ENCODE data around the gene KCNG4. TPM values are rescaled to one million over a fixed set of nuclear protein-coding genes. Genes with fewer than 3 reads are reported as not detected.
"Not testable (repeated sequence)": the region's sequence is repeated elsewhere in the genome, so short reads cannot be mapped to it uniquely, and the experiment has no call there.

Gene KCNG4
- total and polyA plus RNA-seq, 8 donors: 0.02 TPM; not detected in 7

DNA sequence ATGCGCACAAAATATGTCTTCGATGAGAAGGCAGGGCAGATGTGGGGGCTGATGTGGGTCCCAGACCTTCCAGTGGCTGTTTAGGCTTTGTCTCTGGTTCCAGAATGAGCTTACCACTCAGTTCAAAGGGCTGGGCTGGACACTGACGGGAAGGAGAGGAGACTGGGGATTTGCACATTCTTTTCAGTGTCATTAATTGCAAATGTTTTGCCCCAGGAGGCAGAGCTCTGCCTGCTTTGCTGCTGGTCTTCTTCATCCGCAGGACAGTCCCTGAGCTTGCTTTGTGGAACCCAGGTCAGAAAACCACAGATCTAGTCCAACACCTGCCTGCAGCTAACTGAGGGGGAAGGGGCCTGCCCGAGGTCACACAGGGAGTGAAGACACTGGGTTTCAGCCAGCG lies 20.9 kb downstream of the KCNG4 start:
- TF ChIP-seq, protein P1, sequence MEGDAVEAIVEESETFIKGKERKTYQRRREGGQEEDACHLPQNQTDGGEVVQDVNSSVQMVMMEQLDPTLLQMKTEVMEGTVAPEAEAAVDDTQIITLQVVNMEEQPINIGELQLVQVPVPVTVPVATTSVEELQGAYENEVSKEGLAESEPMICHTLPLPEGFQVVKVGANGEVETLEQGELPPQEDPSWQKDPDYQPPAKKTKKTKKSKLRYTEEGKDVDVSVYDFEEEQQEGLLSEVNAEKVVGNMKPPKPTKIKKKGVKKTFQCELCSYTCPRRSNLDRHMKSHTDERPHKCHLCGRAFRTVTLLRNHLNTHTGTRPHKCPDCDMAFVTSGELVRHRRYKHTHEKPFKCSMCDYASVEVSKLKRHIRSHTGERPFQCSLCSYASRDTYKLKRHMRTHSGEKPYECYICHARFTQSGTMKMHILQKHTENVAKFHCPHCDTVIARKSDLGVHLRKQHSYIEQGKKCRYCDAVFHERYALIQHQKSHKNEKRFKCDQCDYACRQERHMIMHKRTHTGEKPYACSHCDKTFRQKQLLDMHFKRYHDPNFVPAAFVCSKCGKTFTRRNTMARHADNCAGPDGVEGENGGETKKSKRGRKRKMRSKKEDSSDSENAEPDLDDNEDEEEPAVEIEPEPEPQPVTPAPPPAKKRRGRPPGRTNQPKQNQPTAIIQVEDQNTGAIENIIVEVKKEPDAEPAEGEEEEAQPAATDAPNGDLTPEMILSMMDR (IDR thresholded peaks at IDR 0.05): no peak
- intact Hi-C loops (cut with DNase I): no loop called here
- DNase-seq (no peak), FAIRE-seq (no peak), ATAC-seq (no peak)
- WGBS, 2 donors: 52 to 69% methylated on average over 6 of the region's 6 CpGs
- Histone ChIP-seq H3K9me3 (no peaks in the 10 kb centered on the region), H3K4me3 (no peak overlapping the region), H3K27ac (no peak overlapping the region), H3K36me3 (no peaks in the 10 kb centered on the region), H3K27me3 (no peaks in the 10 kb centered on the region), H3K4me1 (no peaks in the 10 kb centered on the region)

DNA sequence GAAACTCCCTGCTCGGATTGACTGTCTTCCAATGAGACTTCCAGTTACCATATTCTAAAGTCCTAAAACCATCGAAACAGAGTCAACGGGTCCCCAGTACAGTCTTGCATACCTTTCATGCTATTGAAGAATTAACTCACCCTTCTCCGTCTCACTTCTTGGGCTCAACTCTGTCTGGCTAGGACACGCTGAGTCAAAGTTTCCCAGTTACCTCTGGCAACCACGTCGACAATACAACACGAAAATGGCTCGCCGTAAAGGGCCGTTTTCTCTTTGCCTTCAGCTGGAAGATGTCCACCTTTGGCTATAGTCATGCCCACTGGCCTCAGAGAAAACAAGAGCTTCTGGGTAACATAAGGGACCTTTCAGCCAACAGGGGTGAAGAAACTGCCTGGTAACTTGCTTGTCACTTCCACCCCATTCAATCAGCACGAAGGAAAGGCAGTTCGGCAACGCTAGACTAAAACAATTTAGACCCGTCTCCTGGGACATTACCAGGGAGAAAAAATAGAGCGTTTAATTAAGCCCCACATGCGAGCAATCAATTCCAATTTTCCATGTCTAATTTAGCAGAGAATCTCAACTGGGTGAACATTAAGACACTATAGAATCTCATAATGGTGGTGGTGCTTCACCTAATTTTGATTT lies 21.5 kb downstream of the KCNG4 start:
- H3K27me3 ChIP-seq: no peaks in the 10 kb centered on the region
- no peak for FAIRE-seq
- no peaks in the 10 kb centered on the region for H3K9me3 ChIP-seq
- 64 to 75% methylated on average over 17 of the region's 17 CpGs for WGBS, 2 donors
- DNase-seq: no peak
- ATAC-seq: no peak
- intact Hi-C loops (cut with DNase I): no loop called here
- H3K4me3 ChIP-seq: no peak overlapping the region
- H3K4me1 ChIP-seq: no peaks in the 10 kb centered on the region
- H3K36me3 ChIP-seq: no peaks in the 10 kb centered on the region
- TF ChIP-seq, protein P1 (IDR thresholded peaks at IDR 0.05): no peak
- no peak overlapping the region for H3K27ac ChIP-seq

DNA sequence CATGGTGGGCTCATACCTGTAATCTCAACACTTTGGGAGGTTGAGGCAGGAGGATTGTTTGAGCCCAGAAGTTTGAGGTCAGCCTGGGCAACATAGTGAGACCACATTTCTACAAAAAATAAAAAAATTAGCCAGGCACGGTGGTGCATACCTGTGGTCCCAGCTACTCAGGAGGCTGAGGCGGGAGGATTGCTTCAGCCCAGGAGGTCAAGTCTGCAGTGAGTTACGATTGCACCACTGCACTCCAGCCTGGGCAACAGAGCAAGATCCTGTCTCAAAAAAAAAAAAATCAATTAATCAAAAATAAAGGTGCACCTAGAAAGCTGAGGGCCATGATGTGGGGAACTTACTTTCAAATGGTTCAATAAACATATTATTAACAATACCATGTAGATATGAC lies 23.7 kb downstream of the KCNG4 start:
- DNase-seq; intact Hi-C loops (cut with DNase I): not testable (repeated sequence)

GRCh38 chr16:84215531-84215930 lies 24.3 kb downstream of the KCNG4 start:
- WGBS, 2 donors: 62 to 76% methylated on average over 5 of the region's 5 CpGs
- H3K27ac ChIP-seq: no peak overlapping the region
- H3K27me3 ChIP-seq: no peaks in the 10 kb centered on the region
- FAIRE-seq: no peak
- no peaks in the 10 kb centered on the region for H3K4me1 ChIP-seq
- ATAC-seq: no peak
- no peaks in the 10 kb centered on the region for H3K36me3 ChIP-seq
- no peak overlapping the region for H3K4me3 ChIP-seq
- intact Hi-C loops (cut with DNase I): no loop called here
- TF ChIP-seq, protein P1 (IDR thresholded peaks at IDR 0.05): no peak
- no peaks in the 10 kb centered on the region for H3K9me3 ChIP-seq
- no peak for DNase-seq

More for the DNA sequence above, 23.7 kb downstream of the KCNG4 start:
- H3K36me3 ChIP-seq, H3K4me3 ChIP-seq, H3K4me1 ChIP-seq, H3K9me3 ChIP-seq, FAIRE-seq, H3K27ac ChIP-seq, ATAC-seq, H3K27me3 ChIP-seq: not testable (repeated sequence)
- 71 to 82% methylated on average over 3 of the region's 3 CpGs for WGBS, 2 donors

DNA sequence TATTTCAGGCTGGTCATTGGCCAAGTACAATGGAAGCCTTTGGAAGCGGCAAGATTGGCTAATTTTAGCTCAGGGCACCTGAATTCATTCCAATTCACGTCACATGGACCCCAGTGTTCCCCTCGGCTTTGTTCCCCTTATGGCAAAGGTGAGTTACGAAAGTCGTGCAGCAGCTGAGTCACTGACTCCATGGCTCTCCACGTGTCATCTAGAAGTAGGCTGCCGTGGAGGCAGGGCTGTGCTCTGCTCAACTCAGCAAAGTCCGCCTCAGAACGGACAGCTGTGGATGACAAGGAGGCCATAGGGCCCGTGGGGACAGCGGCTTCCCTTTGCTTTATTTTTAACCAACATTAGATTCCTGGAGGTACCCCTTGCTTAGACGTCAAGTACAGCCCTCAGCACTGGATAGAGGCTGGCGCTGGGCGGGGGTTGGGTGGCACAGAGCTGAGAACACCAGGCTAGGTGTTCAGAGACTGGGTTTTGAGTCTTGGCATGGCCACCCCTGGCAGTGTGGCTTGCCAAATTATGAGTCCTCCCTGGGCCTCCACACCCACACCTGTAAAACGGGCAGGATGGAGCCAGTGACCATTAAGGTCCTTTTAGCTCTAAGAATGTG lies 25.3 kb downstream of the KCNG4 start:
- Histone ChIP-seq H3K27me3 (no peaks in the 10 kb centered on the region), H3K4me3 (no peak overlapping the region), H3K36me3 (no peaks in the 10 kb centered on the region), H3K4me1 (no peaks in the 10 kb centered on the region), H3K9me3 (no peaks in the 10 kb centered on the region), H3K27ac (no peak overlapping the region)
- TF ChIP-seq, protein P1 (IDR thresholded peaks at IDR 0.05): no peak
- no peak for ATAC-seq
- no peak for FAIRE-seq
- WGBS, 2 donors: 72 to 73% methylated on average over 15 of the region's 15 CpGs
- intact Hi-C loops (cut with DNase I): no loop called here
- no peak for DNase-seq
